Fibroblast of mammary gland (primary cell): Measurements from ENCODE around the gene MYO7A.

Experiments
- DNase-seq: peaks from one replicate; pipeline ENCODE4 v3.0.0-alpha.2; 2010; ENCODE audit warnings: low read depth
- H3K4me3 ChIP-seq: 2 replicates; pipeline ENCODE4 v1.5.1; 2011; ENCODE audit warnings: low read depth, mild to moderate bottlenecking, low read length, moderate library complexity; ENCODE audit not compliant: control insufficient read depth
- CTCF ChIP-seq: conservative IDR thresholded peaks from 2 replicates; pipeline ENCODE4 v1.5.1; 2011; ENCODE audit warnings: low read depth, low read length, inconsistent platforms; ENCODE audit not compliant: control insufficient read depth, insufficient read depth

The MYO7A gene

GRCh38 chr11:77112641-77113381 lies 15.2 kb upstream of the MYO7A start:
- H3K4me3 ChIP-seq, result no peak overlapping the region
- DNase-seq, result no peak
- no peak for TF ChIP-seq CTCF

- H3K4me3 ChIP-seq, result no peak overlapping the region
- TF ChIP-seq CTCF, result peak; percentile 60
- DNase-seq, result peak; percentile 47
Measured at GRCh38 chr11:77113382-77114088, 14.5 kb upstream of the MYO7A start.

- DNase-seq, result no peak
- no peak overlapping the region for H3K4me3 ChIP-seq
- no peak for TF ChIP-seq CTCF
Measured at GRCh38 chr11:77114089-77114463, 14.0 kb upstream of the MYO7A start.

- TF ChIP-seq CTCF, result no peak
- no peak overlapping the region for H3K4me3 ChIP-seq
- no peak for DNase-seq
Measured at GRCh38 chr11:77115181-77115611, 12.8 kb upstream of the MYO7A start.

GRCh38 chr11:77115956-77116355 lies 12.1 kb upstream of the MYO7A start:
- H3K4me3 ChIP-seq, result no peak overlapping the region
- no peak for DNase-seq
- no peak for TF ChIP-seq CTCF

GRCh38 chr11:77117492-77117891 lies 10.6 kb upstream of the MYO7A start:
- H3K4me3 ChIP-seq, result no peak overlapping the region
- DNase-seq, result no peak
- no peak for TF ChIP-seq CTCF
